WERI-Rb-1 (cell line): ENCODE results near the gene CUTA.

Experiments
- DNase-seq: peaks from one replicate; pipeline ENCODE4 v3.0.0-alpha.2; 2020
- H3K27ac ChIP-seq: fragments of 250-450 bp; sonication (Bioruptor Pico); 2 replicates; pipeline ENCODE4 v1.5.1; 2020; ENCODE audit warnings: mild to moderate bottlenecking, moderate library complexity
- H3K27me3 ChIP-seq: fragments of 250-450 bp; sonication (Bioruptor Pico); 2 replicates; pipeline ENCODE4 v1.5.1; 2021; ENCODE audit warnings: mild to moderate bottlenecking, low read depth, moderate library complexity; ENCODE audit not compliant: insufficient read depth, severe bottlenecking
- H3K36me3 ChIP-seq: fragments of 250-450 bp; sonication (Bioruptor Pico); 2 replicates; pipeline ENCODE4 v1.5.1; 2020; ENCODE audit warnings: mild to moderate bottlenecking, moderate library complexity
- H3K4me3 ChIP-seq: 2 replicates; pipeline ENCODE4 v1.5.1; 2011; ENCODE audit warnings: low read depth, mild to moderate bottlenecking, control low read depth, low read length
- H3K9me3 ChIP-seq: fragments of 250-450 bp; sonication (Bioruptor Pico); 2 replicates; pipeline ENCODE4 v1.5.1; 2021; ENCODE audit warnings: mild to moderate bottlenecking, moderate library complexity; ENCODE audit not compliant: severe bottlenecking
- TF ChIP-seq, protein P1 (sequence below): IDR thresholded peaks from 2 replicates; pipeline ENCODE4 v1.5.1; 2011; ENCODE audit warnings: low read depth, mild to moderate bottlenecking, control low read depth, inconsistent platforms, low read length

Gene CUTA

GRCh38 chr6:33367009-33367714 is 50.7 kb downstream of the CUTA start:
- Histone ChIP-seq H3K27me3 (no peaks in the 10 kb centered on the region), H3K36me3 (no peaks in the 10 kb centered on the region), H3K4me3 (no peak overlapping the region), H3K27ac (no peak overlapping the region), H3K9me3 (no peaks in the 10 kb centered on the region)
- TF ChIP-seq, protein P1, sequence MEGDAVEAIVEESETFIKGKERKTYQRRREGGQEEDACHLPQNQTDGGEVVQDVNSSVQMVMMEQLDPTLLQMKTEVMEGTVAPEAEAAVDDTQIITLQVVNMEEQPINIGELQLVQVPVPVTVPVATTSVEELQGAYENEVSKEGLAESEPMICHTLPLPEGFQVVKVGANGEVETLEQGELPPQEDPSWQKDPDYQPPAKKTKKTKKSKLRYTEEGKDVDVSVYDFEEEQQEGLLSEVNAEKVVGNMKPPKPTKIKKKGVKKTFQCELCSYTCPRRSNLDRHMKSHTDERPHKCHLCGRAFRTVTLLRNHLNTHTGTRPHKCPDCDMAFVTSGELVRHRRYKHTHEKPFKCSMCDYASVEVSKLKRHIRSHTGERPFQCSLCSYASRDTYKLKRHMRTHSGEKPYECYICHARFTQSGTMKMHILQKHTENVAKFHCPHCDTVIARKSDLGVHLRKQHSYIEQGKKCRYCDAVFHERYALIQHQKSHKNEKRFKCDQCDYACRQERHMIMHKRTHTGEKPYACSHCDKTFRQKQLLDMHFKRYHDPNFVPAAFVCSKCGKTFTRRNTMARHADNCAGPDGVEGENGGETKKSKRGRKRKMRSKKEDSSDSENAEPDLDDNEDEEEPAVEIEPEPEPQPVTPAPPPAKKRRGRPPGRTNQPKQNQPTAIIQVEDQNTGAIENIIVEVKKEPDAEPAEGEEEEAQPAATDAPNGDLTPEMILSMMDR, result no peak
- no peak for DNase-seq
